ENCODE measurements around the gene ADGRE2.
"Not testable (repeated sequence)": the region's sequence is repeated elsewhere in the genome, so short reads cannot be mapped to it uniquely, and the experiment has no call there.

The ADGRE2 gene

GRCh38 chr19:14768001-14768400, 10.4 kb downstream of the ADGRE2 start:
- TF ChIP-seq ZNF274 (IDR thresholded peaks at IDR 0.05; ENCODE audit: low read depth, low read length), result no peak
- H3K4me1 ChIP-seq (ENCODE audit: insufficient read depth, insufficient read length), result no peaks in the 10 kb centered on the region
- peaks cover 8% of the 10 kb centered on the region for H3K27me3 ChIP-seq (ENCODE audit: insufficient read depth, insufficient read length)
- H3K9ac ChIP-seq (ENCODE audit: insufficient read length, low read depth), result no peak overlapping the region
- no peak for DNase-seq (ENCODE audit: low read depth, low spot score)
- peaks cover 2% of the 10 kb centered on the region for H3K36me3 ChIP-seq (ENCODE audit: insufficient read depth, insufficient read length, low read length)
- no peak overlapping the region for H3K4me3 ChIP-seq (ENCODE audit: insufficient read length, low read depth)
- no peaks in the 10 kb centered on the region for H3K9me3 ChIP-seq (ENCODE audit: insufficient read depth, low read length)

- H3K9me3 ChIP-seq (ENCODE audit: insufficient read depth, low read length), result no peaks in the 10 kb centered on the region
- no peaks in the 10 kb centered on the region for H3K4me1 ChIP-seq (ENCODE audit: insufficient read depth, insufficient read length)
- H3K4me3 ChIP-seq (ENCODE audit: insufficient read length, low read depth), result no peak overlapping the region
- peaks cover 8% of the 10 kb centered on the region for H3K27me3 ChIP-seq (ENCODE audit: insufficient read depth, insufficient read length)
- DNase-seq (ENCODE audit: low read depth, low spot score), result no peak
- peaks cover 2% of the 10 kb centered on the region for H3K36me3 ChIP-seq (ENCODE audit: insufficient read depth, insufficient read length, low read length)
- H3K9ac ChIP-seq (ENCODE audit: insufficient read length, low read depth), result no peak overlapping the region
- no peak for TF ChIP-seq SUZ12 (IDR thresholded peaks at IDR 0.05; ENCODE audit: extremely low read depth, insufficient read depth, insufficient read length)
- TF ChIP-seq ZNF274 (IDR thresholded peaks at IDR 0.05; ENCODE audit: low read depth, low read length), result no peak
- TF ChIP-seq YY1 (IDR thresholded peaks at IDR 0.05; ENCODE audit: insufficient read depth, insufficient read length), result no peak
These were observed 10.8 kb downstream of the ADGRE2 start for GRCh38 chr19:14767466-14767971.

- H3K9me3 ChIP-seq (ENCODE audit: insufficient read depth, low read length); H3K4me1 ChIP-seq (ENCODE audit: insufficient read depth, insufficient read length); H3K27me3 ChIP-seq (ENCODE audit: insufficient read depth, insufficient read length); H3K36me3 ChIP-seq (ENCODE audit: insufficient read depth, insufficient read length, low read length); H3K4me3 ChIP-seq (ENCODE audit: insufficient read length, low read depth); DNase-seq (ENCODE audit: low read depth, low spot score); H3K9ac ChIP-seq (ENCODE audit: insufficient read length, low read depth): not testable (repeated sequence)
These were observed 12.5 kb downstream of the ADGRE2 start for GRCh38 chr19:14765841-14766240.

GRCh38 chr19:14765403-14765802, 13.0 kb downstream of the ADGRE2 start:
- H3K9me3 ChIP-seq (ENCODE audit: insufficient read depth, low read length); H3K4me3 ChIP-seq (ENCODE audit: insufficient read length, low read depth); H3K36me3 ChIP-seq (ENCODE audit: insufficient read depth, insufficient read length, low read length); DNase-seq (ENCODE audit: low read depth, low spot score); H3K27me3 ChIP-seq (ENCODE audit: insufficient read depth, insufficient read length); H3K4me1 ChIP-seq (ENCODE audit: insufficient read depth, insufficient read length); H3K9ac ChIP-seq (ENCODE audit: insufficient read length, low read depth): not testable (repeated sequence)

- Histone ChIP-seq H3K4me1 (ENCODE audit: insufficient read depth, insufficient read length) (no peaks in the 10 kb centered on the region), H3K9ac (ENCODE audit: insufficient read length, low read depth) (no peak overlapping the region), H3K27me3 (ENCODE audit: insufficient read depth, insufficient read length) (peaks cover 8% of the 10 kb centered on the region), H3K4me3 (ENCODE audit: insufficient read length, low read depth) (no peak overlapping the region), H3K36me3 (ENCODE audit: insufficient read depth, insufficient read length, low read length) (peaks cover 2% of the 10 kb centered on the region), H3K9me3 (ENCODE audit: insufficient read depth, low read length) (no peaks in the 10 kb centered on the region)
- no peak for TF ChIP-seq ZNF274 (IDR thresholded peaks at IDR 0.05; ENCODE audit: low read depth, low read length)
- no peak for TF ChIP-seq SUZ12 (IDR thresholded peaks at IDR 0.05; ENCODE audit: extremely low read depth, insufficient read depth, insufficient read length)
- no peak for TF ChIP-seq YY1 (IDR thresholded peaks at IDR 0.05; ENCODE audit: insufficient read depth, insufficient read length)
- DNase-seq (ENCODE audit: low read depth, low spot score), result no peak
These were observed 14.0 kb downstream of the ADGRE2 start for GRCh38 chr19:14764401-14764800.

- TF ChIP-seq YY1 (IDR thresholded peaks at IDR 0.05; ENCODE audit: insufficient read depth, insufficient read length), result no peak
- TF ChIP-seq SUZ12 (IDR thresholded peaks at IDR 0.05; ENCODE audit: extremely low read depth, insufficient read depth, insufficient read length), result no peak
- TF ChIP-seq ZNF274 (IDR thresholded peaks at IDR 0.05; ENCODE audit: low read depth, low read length), result no peak
- H3K9ac ChIP-seq (ENCODE audit: insufficient read length, low read depth), result no peak overlapping the region
- no peaks in the 10 kb centered on the region for H3K9me3 ChIP-seq (ENCODE audit: insufficient read depth, low read length)
- no peak overlapping the region for H3K4me3 ChIP-seq (ENCODE audit: insufficient read length, low read depth)
- H3K36me3 ChIP-seq (ENCODE audit: insufficient read depth, insufficient read length, low read length), result peaks cover 2% of the 10 kb centered on the region
- no peaks in the 10 kb centered on the region for H3K4me1 ChIP-seq (ENCODE audit: insufficient read depth, insufficient read length)
- no peak for DNase-seq (ENCODE audit: low read depth, low spot score)
- peaks cover 8% of the 10 kb centered on the region for H3K27me3 ChIP-seq (ENCODE audit: insufficient read depth, insufficient read length)
These were observed 14.7 kb downstream of the ADGRE2 start for GRCh38 chr19:14763497-14764145.

GRCh38 chr19:14762111-14762510, 16.2 kb downstream of the ADGRE2 start:
- Histone ChIP-seq H3K9me3 (ENCODE audit: insufficient read depth, low read length) (no peaks in the 10 kb centered on the region), H3K27me3 (ENCODE audit: insufficient read depth, insufficient read length) (peaks cover 8% of the 10 kb centered on the region), H3K36me3 (ENCODE audit: insufficient read depth, insufficient read length, low read length) (no peaks in the 10 kb centered on the region), H3K9ac (ENCODE audit: insufficient read length, low read depth) (no peak overlapping the region), H3K4me3 (ENCODE audit: insufficient read length, low read depth) (no peak overlapping the region), H3K4me1 (ENCODE audit: insufficient read depth, insufficient read length) (no peaks in the 10 kb centered on the region)
- no peak for DNase-seq (ENCODE audit: low read depth, low spot score)
- TF ChIP-seq YY1 (IDR thresholded peaks at IDR 0.05; ENCODE audit: insufficient read depth, insufficient read length) (no peak), ZNF274 (IDR thresholded peaks at IDR 0.05; ENCODE audit: low read depth, low read length) (no peak), SUZ12 (IDR thresholded peaks at IDR 0.05; ENCODE audit: extremely low read depth, insufficient read depth, insufficient read length) (no peak)

GRCh38 chr19:14761607-14762006, 16.8 kb downstream of the ADGRE2 start:
- Histone ChIP-seq H3K27me3 (ENCODE audit: insufficient read depth, insufficient read length) (peaks cover 8% of the 10 kb centered on the region), H3K9me3 (ENCODE audit: insufficient read depth, low read length) (no peaks in the 10 kb centered on the region), H3K4me3 (ENCODE audit: insufficient read length, low read depth) (no peak overlapping the region), H3K36me3 (ENCODE audit: insufficient read depth, insufficient read length, low read length) (no peaks in the 10 kb centered on the region), H3K4me1 (ENCODE audit: insufficient read depth, insufficient read length) (no peaks in the 10 kb centered on the region), H3K9ac (ENCODE audit: insufficient read length, low read depth) (no peak overlapping the region)
- TF ChIP-seq SUZ12 (IDR thresholded peaks at IDR 0.05; ENCODE audit: extremely low read depth, insufficient read depth, insufficient read length) (no peak), YY1 (IDR thresholded peaks at IDR 0.05; ENCODE audit: insufficient read depth, insufficient read length) (no peak), ZNF274 (IDR thresholded peaks at IDR 0.05; ENCODE audit: low read depth, low read length) (no peak)
- no peak for DNase-seq (ENCODE audit: low read depth, low spot score)
